HepG2 (cell line): ENCODE results near the gene SFXN5. TPM values are rescaled to one million over a fixed set of nuclear protein-coding genes. Genes with fewer than 3 reads are reported as not detected.
A peak's percentile ranks its signal among the peaks of the same experiment; 100 is the strongest.

ENCODE experiments used
- FOXA1 ChIP-seq, 2 experiments: fragments of 450-650 bp in 1 of 2; sonication (generic) in 1 of 2; formaldehyde crosslinking in 1 of 2; IDR thresholded peaks; 2 replicates each; pipeline versions ENCODE4 v1.4.0 to v1.6.1; 2016 to 2020; ENCODE audit warnings: missing genetic modification reagents in 1 of 2
- FOXP1 ChIP-seq, 2 experiments: fragments of 450-650 bp in 1 of 2; IDR thresholded peaks; 2 replicates each; pipeline ENCODE4 v1.6.1; 2017 to 2018; ENCODE audit warnings: antibody characterized with exemption in 1 of 2
- KDM3A ChIP-seq: IDR thresholded peaks from 2 replicates; pipeline ENCODE4 v1.6.1; 2018; ENCODE audit warnings: low read depth, missing compliant biosample characterization
- KLF16 ChIP-seq, 2 experiments: sonication (generic) in 1 of 2; formaldehyde crosslinking in 1 of 2; IDR thresholded peaks; 2 replicates each; pipeline versions ENCODE4 v1.6.1 to v1.8.0; 2016 to 2023; ENCODE audit warnings: missing genetic modification reagents in 2 of 2, missing compliant biosample characterization in 1 of 2
- MEIS2 ChIP-seq: sonication (generic); formaldehyde crosslinking; IDR thresholded peaks from 2 replicates; pipeline ENCODE4 v1.9.0; 2021; ENCODE audit warnings: mild to moderate bottlenecking, missing genetic modification reagents
- SMAD9 ChIP-seq: sonication (generic); formaldehyde crosslinking; IDR thresholded peaks from 2 replicates; pipeline ENCODE4 v1.5.1; 2020; ENCODE audit warnings: mild to moderate bottlenecking, missing genetic modification reagents
- SNAI1 ChIP-seq: sonication (generic); formaldehyde crosslinking; IDR thresholded peaks from 2 replicates; pipeline ENCODE4 v1.5.0; 2020; ENCODE audit warnings: mild to moderate bottlenecking, missing genetic modification reagents, borderline replicate concordance
- TP53 ChIP-seq: sonication (generic); formaldehyde crosslinking; conservative IDR thresholded peaks from 2 replicates; pipeline ENCODE4 v1.4.0; 2020; ENCODE audit warnings: missing genetic modification reagents
- XBP1 ChIP-seq: sonication (generic); formaldehyde crosslinking; IDR thresholded peaks from 2 replicates; pipeline ENCODE4 v1.5.0; 2020; ENCODE audit warnings: missing genetic modification reagents
- ZMYM4 ChIP-seq: sonication (generic); formaldehyde crosslinking; IDR thresholded peaks from 2 replicates; pipeline ENCODE4 v1.8.1; 2023; ENCODE audit warnings: mild to moderate bottlenecking, missing genetic modification reagents
- ZNF547 ChIP-seq: sonication (generic); formaldehyde crosslinking; IDR thresholded peaks from 2 replicates; pipeline ENCODE4 v1.5.1; 2020; ENCODE audit warnings: mild to moderate bottlenecking, missing genetic modification reagents
- ZNF567 ChIP-seq: sonication (generic); formaldehyde crosslinking; IDR thresholded peaks from 2 replicates; pipeline ENCODE4 v1.8.1; 2023; ENCODE audit warnings: mild to moderate bottlenecking, missing genetic modification reagents, borderline replicate concordance
- polyA plus RNA-seq, 8 experiments: library from polyadenylated mRNA; depleted of rRNA in 3 of 8; stranded (reverse) in 7 of 8; unstranded in 1 of 8; fragments of >200 nt; fragmentation: Illumina TruSeq in 4 of 8; extraction: Trizol in 4 of 8; gene quantifications; 2 replicates each; pipeline versions ENCODE4 v1.2.1 to v1.2.3, GENCODE V29; 2011 to 2016; ENCODE audit warnings: low read depth in 4 of 8, missing spikeins in 1 of 8, mixed read lengths in 1 of 8; ENCODE audit not compliant: insufficient read depth in 1 of 8
- total RNA-seq, 5 experiments: library from RNA; depleted of rRNA; stranded (reverse); fragments of >200 nt; fragmentation: Illumina TruSeq; extraction: Trizol; gene quantifications; 2 replicates each; pipeline ENCODE4 v1.2.3, GENCODE V29; 2016; ENCODE audit warnings: low read depth in 1 of 5
- TF ChIP-seq, protein P1 (sequence below): sonication (generic); formaldehyde crosslinking; IDR thresholded peaks from 2 replicates; pipeline ENCODE4 v1.4.0; 2020; ENCODE audit warnings: missing genetic modification reagents
- TF ChIP-seq, protein P2 (sequence below): sonication (generic); formaldehyde crosslinking; IDR thresholded peaks from 2 replicates; pipeline ENCODE4 v1.5.1; 2020; ENCODE audit warnings: missing genetic modification reagents, mild to moderate bottlenecking, borderline replicate concordance
- TF ChIP-seq, protein P3 (sequence below): sonication (generic); formaldehyde crosslinking; conservative IDR thresholded peaks from 2 replicates; pipeline ENCODE4 v1.4.0; 2020; ENCODE audit warnings: missing genetic modification reagents
- TF ChIP-seq, protein P4 (sequence below): sonication (generic); formaldehyde crosslinking; IDR thresholded peaks from 2 replicates; pipeline ENCODE4 v1.5.0; 2020; ENCODE audit warnings: missing genetic modification reagents
- TF ChIP-seq, protein P5 (sequence below): sonication (generic); formaldehyde crosslinking; IDR thresholded peaks from 2 replicates; pipeline ENCODE4 v1.5.1; 2020; ENCODE audit warnings: mild to moderate bottlenecking, missing genetic modification reagents, borderline replicate concordance

Gene SFXN5
- total and polyA plus RNA-seq, 2 of the 13 experiments (the other 11 are each of a cell fraction or from before 2014, with no cell fraction given): 34.9 to 37.4 TPM

DNA sequence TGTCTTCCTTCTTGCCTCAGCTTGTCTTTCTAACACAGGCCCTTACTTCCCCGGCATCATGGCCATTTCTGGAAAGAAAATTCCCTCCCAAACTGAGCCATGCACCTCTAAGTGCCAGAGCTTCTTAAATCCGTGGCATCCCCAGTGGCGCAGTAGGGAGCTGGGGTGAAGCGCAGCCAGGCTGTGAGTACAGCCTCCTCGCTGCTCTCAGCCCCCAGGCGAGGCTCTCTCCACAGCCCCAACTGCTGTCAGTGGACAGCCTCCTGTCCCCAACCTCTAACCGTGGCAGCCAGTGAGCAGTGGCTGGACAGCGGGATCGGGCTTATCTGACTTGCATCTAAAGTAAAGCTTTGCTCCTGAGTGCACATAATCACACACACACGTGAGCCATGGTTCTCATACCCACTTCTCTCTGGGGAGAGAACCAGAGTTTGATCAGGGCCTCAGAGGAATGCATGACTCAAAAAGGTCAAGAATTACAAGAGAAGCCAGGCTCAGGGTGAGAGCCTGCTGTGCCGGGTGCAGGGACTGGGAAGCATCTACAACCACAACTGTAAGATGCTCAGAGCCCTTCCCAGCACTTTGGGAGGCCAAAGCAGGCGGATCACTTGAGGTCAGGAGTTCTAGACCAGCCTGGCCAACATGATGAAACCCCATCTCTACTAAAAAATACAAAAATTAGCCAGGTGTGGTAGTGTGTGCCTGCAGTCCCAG lies 50.7 kb downstream of the SFXN5 start (continued):
- TF ChIP-seq, protein P1, sequence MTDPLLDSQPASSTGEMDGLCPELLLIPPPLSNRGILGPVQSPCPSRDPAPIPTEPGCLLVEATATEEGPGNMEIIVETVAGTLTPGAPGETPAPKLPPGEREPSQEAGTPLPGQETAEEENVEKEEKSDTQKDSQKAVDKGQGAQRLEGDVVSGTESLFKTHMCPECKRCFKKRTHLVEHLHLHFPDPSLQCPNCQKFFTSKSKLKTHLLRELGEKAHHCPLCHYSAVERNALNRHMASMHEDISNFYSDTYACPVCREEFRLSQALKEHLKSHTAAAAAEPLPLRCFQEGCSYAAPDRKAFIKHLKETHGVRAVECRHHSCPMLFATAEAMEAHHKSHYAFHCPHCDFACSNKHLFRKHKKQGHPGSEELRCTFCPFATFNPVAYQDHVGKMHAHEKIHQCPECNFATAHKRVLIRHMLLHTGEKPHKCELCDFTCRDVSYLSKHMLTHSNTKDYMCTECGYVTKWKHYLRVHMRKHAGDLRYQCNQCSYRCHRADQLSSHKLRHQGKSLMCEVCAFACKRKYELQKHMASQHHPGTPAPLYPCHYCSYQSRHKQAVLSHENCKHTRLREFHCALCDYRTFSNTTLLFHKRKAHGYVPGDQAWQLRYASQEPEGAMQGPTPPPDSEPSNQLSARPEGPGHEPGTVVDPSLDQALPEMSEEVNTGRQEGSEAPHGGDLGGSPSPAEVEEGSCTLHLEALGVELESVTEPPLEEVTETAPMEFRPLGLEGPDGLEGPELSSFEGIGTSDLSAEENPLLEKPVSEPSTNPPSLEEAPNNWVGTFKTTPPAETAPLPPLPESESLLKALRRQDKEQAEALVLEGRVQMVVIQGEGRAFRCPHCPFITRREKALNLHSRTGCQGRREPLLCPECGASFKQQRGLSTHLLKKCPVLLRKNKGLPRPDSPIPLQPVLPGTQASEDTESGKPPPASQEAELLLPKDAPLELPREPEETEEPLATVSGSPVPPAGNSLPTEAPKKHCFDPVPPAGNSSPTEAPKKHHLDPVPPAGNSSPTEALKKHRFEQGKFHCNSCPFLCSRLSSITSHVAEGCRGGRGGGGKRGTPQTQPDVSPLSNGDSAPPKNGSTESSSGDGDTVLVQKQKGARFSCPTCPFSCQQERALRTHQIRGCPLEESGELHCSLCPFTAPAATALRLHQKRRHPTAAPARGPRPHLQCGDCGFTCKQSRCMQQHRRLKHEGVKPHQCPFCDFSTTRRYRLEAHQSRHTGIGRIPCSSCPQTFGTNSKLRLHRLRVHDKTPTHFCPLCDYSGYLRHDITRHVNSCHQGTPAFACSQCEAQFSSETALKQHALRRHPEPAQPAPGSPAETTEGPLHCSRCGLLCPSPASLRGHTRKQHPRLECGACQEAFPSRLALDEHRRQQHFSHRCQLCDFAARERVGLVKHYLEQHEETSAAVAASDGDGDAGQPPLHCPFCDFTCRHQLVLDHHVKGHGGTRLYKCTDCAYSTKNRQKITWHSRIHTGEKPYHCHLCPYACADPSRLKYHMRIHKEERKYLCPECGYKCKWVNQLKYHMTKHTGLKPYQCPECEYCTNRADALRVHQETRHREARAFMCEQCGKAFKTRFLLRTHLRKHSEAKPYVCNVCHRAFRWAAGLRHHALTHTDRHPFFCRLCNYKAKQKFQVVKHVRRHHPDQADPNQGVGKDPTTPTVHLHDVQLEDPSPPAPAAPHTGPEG: no peak
- TF ChIP-seq KLF16 (CRISPR knock-in tag; IDR thresholded peaks at IDR 0.05) (peak in 1 of 2 experiments; percentile 36; a peak in 1 of 4 replicates), ZNF547 (CRISPR knock-in tag) (no peak; the same call in 1 of the 2 replicates), KDM3A (no peak; the same call in 1 of the 2 replicates), FOXP1 (IDR thresholded peaks at IDR 0.05) (no peak), FOXP1 (CRISPR knock-in tag; IDR thresholded peaks at IDR 0.05) (peak; percentile 88), ZMYM4 (CRISPR knock-in tag) (peak; percentile 47), SNAI1 (CRISPR knock-in tag) (no peak), MEIS2 (CRISPR knock-in tag) (0 out of 2 replicates have a peak, but pooled peaks have one; percentile 47), XBP1 (CRISPR knock-in tag) (no peak), ZNF567 (no peak), FOXA1 (IDR thresholded peaks at IDR 0.05) (no peak), FOXA1 (CRISPR knock-in tag; IDR thresholded peaks at IDR 0.05) (peak; percentile 48; the same call in 1 of the 2 replicates), TP53 (CRISPR knock-in tag) (no peak), SMAD9 (CRISPR knock-in tag) (no peak)
- TF ChIP-seq, protein P2, sequence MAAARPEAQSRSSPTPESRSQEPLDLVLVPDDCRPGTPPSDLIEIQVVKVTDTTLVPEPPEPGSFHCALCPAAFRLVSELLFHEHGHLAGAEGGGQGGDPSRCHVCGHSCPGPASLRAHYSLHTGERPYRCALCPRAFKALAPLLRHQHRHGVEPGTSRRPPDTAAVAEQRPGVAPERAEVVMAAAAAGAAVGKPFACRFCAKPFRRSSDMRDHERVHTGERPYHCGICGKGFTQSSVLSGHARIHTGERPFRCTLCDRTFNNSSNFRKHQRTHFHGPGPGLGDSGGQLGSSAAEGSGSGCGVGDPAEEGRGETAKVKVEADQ (CRISPR knock-in tag): no peak
- TF ChIP-seq, protein P3, sequence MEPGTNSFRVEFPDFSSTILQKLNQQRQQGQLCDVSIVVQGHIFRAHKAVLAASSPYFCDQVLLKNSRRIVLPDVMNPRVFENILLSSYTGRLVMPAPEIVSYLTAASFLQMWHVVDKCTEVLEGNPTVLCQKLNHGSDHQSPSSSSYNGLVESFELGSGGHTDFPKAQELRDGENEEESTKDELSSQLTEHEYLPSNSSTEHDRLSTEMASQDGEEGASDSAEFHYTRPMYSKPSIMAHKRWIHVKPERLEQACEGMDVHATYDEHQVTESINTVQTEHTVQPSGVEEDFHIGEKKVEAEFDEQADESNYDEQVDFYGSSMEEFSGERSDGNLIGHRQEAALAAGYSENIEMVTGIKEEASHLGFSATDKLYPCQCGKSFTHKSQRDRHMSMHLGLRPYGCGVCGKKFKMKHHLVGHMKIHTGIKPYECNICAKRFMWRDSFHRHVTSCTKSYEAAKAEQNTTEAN (CRISPR knock-in tag): peak; percentile 42; the same call in 1 of the 2 replicates
- TF ChIP-seq, protein P4, sequence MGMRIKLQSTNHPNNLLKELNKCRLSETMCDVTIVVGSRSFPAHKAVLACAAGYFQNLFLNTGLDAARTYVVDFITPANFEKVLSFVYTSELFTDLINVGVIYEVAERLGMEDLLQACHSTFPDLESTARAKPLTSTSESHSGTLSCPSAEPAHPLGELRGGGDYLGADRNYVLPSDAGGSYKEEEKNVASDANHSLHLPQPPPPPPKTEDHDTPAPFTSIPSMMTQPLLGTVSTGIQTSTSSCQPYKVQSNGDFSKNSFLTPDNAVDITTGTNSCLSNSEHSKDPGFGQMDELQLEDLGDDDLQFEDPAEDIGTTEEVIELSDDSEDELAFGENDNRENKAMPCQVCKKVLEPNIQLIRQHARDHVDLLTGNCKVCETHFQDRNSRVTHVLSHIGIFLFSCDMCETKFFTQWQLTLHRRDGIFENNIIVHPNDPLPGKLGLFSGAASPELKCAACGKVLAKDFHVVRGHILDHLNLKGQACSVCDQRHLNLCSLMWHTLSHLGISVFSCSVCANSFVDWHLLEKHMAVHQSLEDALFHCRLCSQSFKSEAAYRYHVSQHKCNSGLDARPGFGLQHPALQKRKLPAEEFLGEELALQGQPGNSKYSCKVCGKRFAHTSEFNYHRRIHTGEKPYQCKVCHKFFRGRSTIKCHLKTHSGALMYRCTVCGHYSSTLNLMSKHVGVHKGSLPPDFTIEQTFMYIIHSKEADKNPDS (CRISPR knock-in tag): no peak
- TF ChIP-seq, protein P5, sequence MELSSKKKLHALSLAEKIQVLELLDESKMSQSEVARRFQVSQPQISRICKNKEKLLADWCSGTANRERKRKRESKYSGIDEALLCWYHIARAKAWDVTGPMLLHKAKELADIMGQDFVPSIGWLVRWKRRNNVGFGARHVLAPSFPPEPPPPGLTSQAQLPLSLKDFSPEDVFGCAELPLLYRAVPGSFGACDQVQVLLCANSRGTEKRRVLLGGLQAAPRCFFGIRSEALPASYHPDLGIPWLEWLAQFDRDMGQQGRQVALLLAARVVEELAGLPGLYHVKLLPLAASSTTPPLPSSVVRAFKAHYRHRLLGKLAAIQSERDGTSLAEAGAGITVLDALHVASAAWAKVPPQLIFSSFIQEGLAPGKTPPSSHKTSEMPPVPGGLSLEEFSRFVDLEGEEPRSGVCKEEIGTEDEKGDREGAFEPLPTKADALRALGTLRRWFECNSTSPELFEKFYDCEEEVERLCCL (CRISPR knock-in tag): peak; percentile 23; the same call in 1 of the 2 replicates
